Peyer's patch (tissue), 4 donors: ENCODE data around the gene DOLPP1. TPM values are rescaled to one million over a fixed set of nuclear protein-coding genes. Genes with fewer than 3 reads are reported as not detected.

Experiments used
- DNase-seq, 3 donors: peaks; one replicate each; pipeline ENCODE4 v3.0.0-alpha.2; 2017 to 2019
- H3K27ac ChIP-seq, 4 donors: fragments of 200-600 bp; sonication (generic); one replicate each; pipeline ENCODE4 v1.5.1; 2016 to 2019
- H3K27me3 ChIP-seq, 2 donors: fragments of 200-600 bp; sonication (generic); one replicate each; pipeline ENCODE4 v1.5.1; 2019
- H3K36me3 ChIP-seq, 3 donors: fragments of 200-600 bp; sonication (generic); one replicate each; pipeline ENCODE4 v1.5.1; 2016 to 2019
- H3K4me1 ChIP-seq, 4 donors: fragments of 200-600 bp; sonication (generic); one replicate each; pipeline ENCODE4 v1.5.1; 2016 to 2019
- H3K4me3 ChIP-seq, 4 donors: fragments of 200-600 bp; sonication (generic); 1 replicate in 3 of 4; 2 replicates in 1 of 4; pipeline ENCODE4 v1.5.1; 2016 to 2019; ENCODE audit warnings: mild to moderate bottlenecking in 1 of 4
- H3K9me3 ChIP-seq, 4 donors: fragments of 200-600 bp; sonication (generic); one replicate each; pipeline ENCODE4 v1.5.1; 2016 to 2019; ENCODE audit warnings: mild to moderate bottlenecking in 1 of 4
- CTCF ChIP-seq, 6 experiments: fragments of 450-650 bp in 4 of 6; fragments of 200-600 bp in 2 of 6; sonication (generic) in 1 of 6; IDR thresholded peaks; one replicate each; pipeline ENCODE4 v1.5.1; 2017 to 2019; ENCODE audit warnings: antibody characterized with exemption in 6 of 6, mild to moderate bottlenecking in 3 of 6, moderate library complexity in 1 of 6
- POLR2A ChIP-seq, 2 donors: fragments of 450-650 bp; IDR thresholded peaks; one replicate each; pipeline ENCODE4 v1.5.1; 2017; ENCODE audit warnings: antibody characterized with exemption in 2 of 2, mild to moderate bottlenecking in 2 of 2, moderate library complexity in 2 of 2
- total RNA-seq, 4 donors: library from RNA; depleted of rRNA; stranded (reverse); fragments of >200 nt; gene quantifications; one replicate each; pipeline ENCODE4 v1.1.0, GENCODE V29; 2016

DOLPP1 gene
- total RNA-seq, 4 donors from 2014 or later, result 37.6 to 53.9 (median 46.1) TPM; not detected in 1

GRCh38 chr9:129138144-129138462 lies 57.2 kb downstream of the DOLPP1 start:
- Histone ChIP-seq H3K27me3 (no peaks in the 10 kb centered on the region), H3K27ac (peak overlapping the region; percentile 86 to 100 (median 97)), H3K36me3 (peaks cover 0 to 48% (median 0%) of the 10 kb centered on the region in 3 donors), H3K4me3 (no peak overlapping the region), H3K4me1 (peaks cover 4 to 54% (median 33%) of the 10 kb centered on the region in 4 donors), H3K9me3 (no peaks in the 10 kb centered on the region)
- TF ChIP-seq CTCF (IDR thresholded peaks at IDR 0.05) (no peak), POLR2A (IDR thresholded peaks at IDR 0.05) (no peak)
- no peak for DNase-seq

GRCh38 chr9:129138476-129139232 lies 57.7 kb downstream of the DOLPP1 start:
- no peak for TF ChIP-seq POLR2A (IDR thresholded peaks at IDR 0.05)
- TF ChIP-seq CTCF (IDR thresholded peaks at IDR 0.05), result no peak
- peak in 2 of 3 donors; percentile 58 to 60 for DNase-seq
- Histone ChIP-seq H3K27ac (peak overlapping the region; percentile 86 to 100 (median 97)), H3K36me3 (peaks cover 0 to 50% (median 0%) of the 10 kb centered on the region in 3 donors), H3K4me3 (no peak overlapping the region), H3K27me3 (no peaks in the 10 kb centered on the region), H3K9me3 (no peaks in the 10 kb centered on the region), H3K4me1 (peaks cover 7 to 58% (median 35%) of the 10 kb centered on the region in 4 donors)

GRCh38 chr9:129139233-129139992 lies 58.5 kb downstream of the DOLPP1 start:
- H3K4me3 ChIP-seq, result peak overlapping the region; percentile 22 to 50 (median 42)

GRCh38 chr9:129139993-129140396 lies 59.1 kb downstream of the DOLPP1 start:
- no peaks in the 10 kb centered on the region for H3K27me3 ChIP-seq
- no peaks in the 10 kb centered on the region for H3K9me3 ChIP-seq
- peak overlapping the region; percentile 22 to 50 (median 42) for H3K4me3 ChIP-seq
- H3K4me1 ChIP-seq, result peaks cover 7 to 68% (median 35%) of the 10 kb centered on the region in 4 donors
- peaks cover 0 to 46% (median 0%) of the 10 kb centered on the region in 3 donors for H3K36me3 ChIP-seq
- TF ChIP-seq CTCF (IDR thresholded peaks at IDR 0.05), result no peak
- TF ChIP-seq POLR2A (IDR thresholded peaks at IDR 0.05), result peak in 1 of 2 donors; percentile 44
- DNase-seq, result peak; percentile 84 to 95 (median 88)
- peak overlapping the region; percentile 86 to 100 (median 97) for H3K27ac ChIP-seq

More at GRCh38 chr9:129139233-129139992, 58.5 kb downstream of the DOLPP1 start:
- Histone ChIP-seq H3K36me3 (peaks cover 0 to 51% (median 0%) of the 10 kb centered on the region in 3 donors), H3K4me1 (peaks cover 7 to 65% (median 35%) of the 10 kb centered on the region in 4 donors), H3K27ac (peak overlapping the region; percentile 86 to 100 (median 97)), H3K9me3 (no peaks in the 10 kb centered on the region), H3K27me3 (no peaks in the 10 kb centered on the region)
- peak; percentile 77 to 91 (median 83) for DNase-seq
- no peak for TF ChIP-seq POLR2A (IDR thresholded peaks at IDR 0.05)
- TF ChIP-seq CTCF (IDR thresholded peaks at IDR 0.05), result peak; percentile 93 to 99 (median 96)

Other genes with a start within 250 kb of the DOLPP1 start
- 10 to 100 TPM in 1 of 4 donors, 1 to 10 TPM in 3; 4.6 to 14.9 (median 8.7) TPM for gene KYAT1, start 199.2 kb upstream of the DOLPP1 start, total RNA-seq
- gene LRRC8A, start 199.0 kb upstream of the DOLPP1 start, total RNA-seq, result 10 to 100 TPM; 20.0 to 39.2 (median 27.0) TPM
- 10 to 100 TPM in 1 of 4 donors, 1 to 10 TPM in 2, not detected in 1; 4.4 to 23.9 (median 7.5) TPM for gene PHYHD1, start 160.1 kb upstream of the DOLPP1 start, total RNA-seq
- 10 to 100 TPM in 2 of 4 donors, 1 to 10 TPM in 2; 4.1 to 12.3 (median 10.6) TPM for gene DOLK, start 133.5 kb upstream of the DOLPP1 start, total RNA-seq
- gene NUP188, start 133.4 kb upstream of the DOLPP1 start, total RNA-seq, result 100 to 1,000 TPM in 1 of 4 donors, 10 to 100 TPM in 3; 28.2 to 101 (median 47.9) TPM
- 100 to 1,000 TPM; 156 to 218 (median 183) TPM for gene SH3GLB2, start 52.8 kb upstream of the DOLPP1 start, total RNA-seq
- 100 to 1,000 TPM in 3 of 4 donors, 10 to 100 TPM in 1; 68.5 to 174 (median 125) TPM for gene MIGA2, start 44.5 kb upstream of the DOLPP1 start, total RNA-seq
- 100 to 1,000 TPM in 3 of 4 donors, 10 to 100 TPM in 1; 50.3 to 220 (median 146) TPM for gene CRAT, start 29.7 kb downstream of the DOLPP1 start, total RNA-seq
- 10 to 100 TPM; 48.7 to 65.7 (median 51.9) TPM for gene PTPA, start 30.3 kb downstream of the DOLPP1 start, total RNA-seq
- 1 to 10 TPM; 2.3 to 2.9 (median 2.6) TPM for gene IER5L, start 97.2 kb downstream of the DOLPP1 start, total RNA-seq